ENCODE results near the gene C10orf105. TPM values are rescaled to one million over a fixed set of nuclear protein-coding genes. Genes with fewer than 3 reads are reported as not detected.
A peak's percentile ranks its signal among the peaks of the same experiment; 100 is the strongest.

C10orf105 gene
- total and polyA plus RNA-seq, 2 donors (not counting 1 experiment from before 2014, with no cell fraction given), result under 0.01 to 0.14 TPM

DNA sequence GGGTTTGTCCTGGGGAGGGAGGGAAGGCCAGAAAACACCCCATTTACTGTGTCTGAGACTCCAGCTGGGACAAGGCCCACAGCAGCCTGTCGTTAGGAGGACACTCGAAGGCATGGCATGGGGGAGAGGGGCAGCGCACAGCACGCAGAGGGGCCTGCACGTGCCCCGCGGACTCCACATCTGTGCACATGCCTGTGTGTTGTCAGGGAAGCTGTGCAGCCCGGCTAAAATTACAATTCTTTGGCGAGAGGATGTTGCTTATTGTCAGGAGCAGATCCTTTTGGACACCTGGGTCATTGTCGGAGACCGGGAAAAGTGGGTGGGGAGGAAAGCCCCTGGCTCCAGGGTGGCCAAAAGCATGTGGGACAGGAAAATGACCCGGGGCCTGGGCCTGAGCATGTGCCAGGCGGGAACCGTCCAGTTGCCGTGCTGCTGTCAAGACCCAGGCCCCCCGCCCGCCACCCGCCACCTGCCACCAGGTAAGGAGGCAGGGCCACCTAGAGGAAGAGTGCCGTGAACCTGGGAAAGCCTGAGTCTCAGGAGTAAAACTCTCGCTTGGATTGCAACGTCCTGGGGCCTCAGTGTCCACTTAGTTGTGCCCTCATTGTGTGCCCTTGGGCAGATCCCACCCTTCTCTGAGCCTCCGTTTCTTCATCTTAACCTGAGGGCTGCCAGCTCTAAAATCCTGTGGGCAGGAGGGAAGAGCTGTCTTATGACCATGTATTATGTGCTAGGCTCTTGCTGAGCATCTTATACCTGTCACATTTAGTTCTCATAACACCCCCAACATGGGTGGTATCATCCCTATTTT lies 46.5 kb upstream of the C10orf105 start:
- Histone ChIP-seq H4K20me1 (ENCODE audit: control insufficient read depth, extremely low read depth, insufficient read depth, low read length) (no peaks in the 10 kb centered on the region), H3K27me3 (ENCODE audit: control insufficient read depth, insufficient read depth, low read length) (no peaks in the 10 kb centered on the region), H3K4me2 (ENCODE audit: extremely low read depth, insufficient read depth, low read length) (peak overlapping the region; percentile 25), H3K79me2 (ENCODE audit: control insufficient read depth, insufficient read depth, low read length) (peaks cover 2% of the 10 kb centered on the region), H2AFZ (ENCODE audit: low read length) (no peak overlapping the region), H3K36me3 (ENCODE audit: control insufficient read depth, insufficient read depth, low read length) (peaks cover 3% of the 10 kb centered on the region), H3K27ac (ENCODE audit: insufficient read depth, low read length) (peak overlapping the region; percentile 74), H3K4me1 (ENCODE audit: control insufficient read depth, extremely low read depth, insufficient read depth, low read length) (peaks cover 42% of the 10 kb centered on the region), H3K4me3 (replicated peaks in 1 of 4; ENCODE audit: control extremely low read depth in 1 of 4, insufficient read depth in 1 of 4, low read depth in 3 of 4, low read length in 4 of 4) (no peak overlapping the region), H3K9me3 (ENCODE audit: control insufficient read depth, insufficient read depth, low read depth, low read length) (no peaks in the 10 kb centered on the region), H3K9ac (ENCODE audit: insufficient read depth, low read length) (no peak overlapping the region)
- no peak for DNase-seq (ENCODE audit: low read depth in 2 of 2)
- TF ChIP-seq, protein P1, sequence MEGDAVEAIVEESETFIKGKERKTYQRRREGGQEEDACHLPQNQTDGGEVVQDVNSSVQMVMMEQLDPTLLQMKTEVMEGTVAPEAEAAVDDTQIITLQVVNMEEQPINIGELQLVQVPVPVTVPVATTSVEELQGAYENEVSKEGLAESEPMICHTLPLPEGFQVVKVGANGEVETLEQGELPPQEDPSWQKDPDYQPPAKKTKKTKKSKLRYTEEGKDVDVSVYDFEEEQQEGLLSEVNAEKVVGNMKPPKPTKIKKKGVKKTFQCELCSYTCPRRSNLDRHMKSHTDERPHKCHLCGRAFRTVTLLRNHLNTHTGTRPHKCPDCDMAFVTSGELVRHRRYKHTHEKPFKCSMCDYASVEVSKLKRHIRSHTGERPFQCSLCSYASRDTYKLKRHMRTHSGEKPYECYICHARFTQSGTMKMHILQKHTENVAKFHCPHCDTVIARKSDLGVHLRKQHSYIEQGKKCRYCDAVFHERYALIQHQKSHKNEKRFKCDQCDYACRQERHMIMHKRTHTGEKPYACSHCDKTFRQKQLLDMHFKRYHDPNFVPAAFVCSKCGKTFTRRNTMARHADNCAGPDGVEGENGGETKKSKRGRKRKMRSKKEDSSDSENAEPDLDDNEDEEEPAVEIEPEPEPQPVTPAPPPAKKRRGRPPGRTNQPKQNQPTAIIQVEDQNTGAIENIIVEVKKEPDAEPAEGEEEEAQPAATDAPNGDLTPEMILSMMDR (conservative IDR thresholded peaks at IDR 0.05 in 1 of 2, IDR thresholded peaks at IDR 0.05 in 1 of 2; ENCODE audit: low read depth in 1 of 2, low read length in 2 of 2), result no peak
- no peak for TF ChIP-seq EZH2 (IDR thresholded peaks at IDR 0.05; ENCODE audit: low read length, missing control alignments)

DNA sequence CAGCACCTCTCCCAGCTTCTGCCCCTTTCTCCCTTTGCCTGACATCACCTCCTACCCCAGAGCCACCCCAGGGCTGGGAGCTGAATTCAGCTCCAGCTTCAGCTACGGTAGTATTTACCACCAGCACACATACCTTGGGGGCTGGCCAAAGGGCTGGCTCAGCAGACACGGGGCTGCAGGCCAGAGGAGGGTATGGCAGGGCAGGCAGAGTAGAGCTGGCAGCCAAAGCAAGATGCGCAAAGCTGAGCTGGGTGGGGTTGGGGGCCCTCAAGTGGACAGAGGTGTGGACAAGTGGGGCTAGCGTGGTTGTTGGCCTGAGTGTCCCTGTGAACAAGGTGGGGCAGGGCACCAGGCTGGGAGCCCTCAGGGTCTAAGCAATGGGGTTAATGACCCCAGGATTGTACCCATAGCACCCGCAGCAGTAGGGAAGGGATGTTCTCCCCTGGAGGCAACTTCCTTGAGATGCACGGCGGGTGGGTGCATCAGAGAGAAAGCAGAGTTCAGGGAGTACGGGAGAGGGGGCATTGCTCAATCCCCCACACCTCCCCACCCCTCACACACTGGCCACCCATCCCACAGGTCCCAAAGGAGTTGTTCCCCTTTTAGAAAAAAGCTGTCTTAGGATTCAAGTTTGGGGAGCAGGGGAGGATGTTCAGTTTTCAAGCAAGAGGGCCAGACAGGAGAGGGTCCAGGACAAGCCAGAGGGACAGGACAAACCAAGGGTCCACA lies 45.8 kb upstream of the C10orf105 start:
- Histone ChIP-seq H3K79me2 (ENCODE audit: control insufficient read depth, insufficient read depth, low read length) (peaks cover 2% of the 10 kb centered on the region), H3K27ac (ENCODE audit: insufficient read depth, low read length) (peak overlapping the region; percentile 18), H3K36me3 (ENCODE audit: control insufficient read depth, insufficient read depth, low read length) (peaks cover 3% of the 10 kb centered on the region), H3K4me1 (ENCODE audit: control insufficient read depth, extremely low read depth, insufficient read depth, low read length) (peaks cover 41% of the 10 kb centered on the region), H3K27me3 (ENCODE audit: control insufficient read depth, insufficient read depth, low read length) (no peaks in the 10 kb centered on the region), H3K4me2 (ENCODE audit: extremely low read depth, insufficient read depth, low read length) (no peak overlapping the region), H3K9me3 (ENCODE audit: control insufficient read depth, insufficient read depth, low read depth, low read length) (no peaks in the 10 kb centered on the region), H3K9ac (ENCODE audit: insufficient read depth, low read length) (no peak overlapping the region), H3K4me3 (replicated peaks in 1 of 4; ENCODE audit: control extremely low read depth in 1 of 4, insufficient read depth in 1 of 4, low read depth in 3 of 4, low read length in 4 of 4) (no peak overlapping the region), H2AFZ (ENCODE audit: low read length) (no peak overlapping the region), H4K20me1 (ENCODE audit: control insufficient read depth, extremely low read depth, insufficient read depth, low read length) (no peaks in the 10 kb centered on the region)
- peak; percentile 21 to 69 for DNase-seq (ENCODE audit: low read depth in 2 of 2)
- TF ChIP-seq, protein P1 (conservative IDR thresholded peaks at IDR 0.05 in 1 of 2, IDR thresholded peaks at IDR 0.05 in 1 of 2; ENCODE audit: low read depth in 1 of 2, low read length in 2 of 2), result no peak
- TF ChIP-seq EZH2 (IDR thresholded peaks at IDR 0.05; ENCODE audit: low read length, missing control alignments), result no peak

DNA sequence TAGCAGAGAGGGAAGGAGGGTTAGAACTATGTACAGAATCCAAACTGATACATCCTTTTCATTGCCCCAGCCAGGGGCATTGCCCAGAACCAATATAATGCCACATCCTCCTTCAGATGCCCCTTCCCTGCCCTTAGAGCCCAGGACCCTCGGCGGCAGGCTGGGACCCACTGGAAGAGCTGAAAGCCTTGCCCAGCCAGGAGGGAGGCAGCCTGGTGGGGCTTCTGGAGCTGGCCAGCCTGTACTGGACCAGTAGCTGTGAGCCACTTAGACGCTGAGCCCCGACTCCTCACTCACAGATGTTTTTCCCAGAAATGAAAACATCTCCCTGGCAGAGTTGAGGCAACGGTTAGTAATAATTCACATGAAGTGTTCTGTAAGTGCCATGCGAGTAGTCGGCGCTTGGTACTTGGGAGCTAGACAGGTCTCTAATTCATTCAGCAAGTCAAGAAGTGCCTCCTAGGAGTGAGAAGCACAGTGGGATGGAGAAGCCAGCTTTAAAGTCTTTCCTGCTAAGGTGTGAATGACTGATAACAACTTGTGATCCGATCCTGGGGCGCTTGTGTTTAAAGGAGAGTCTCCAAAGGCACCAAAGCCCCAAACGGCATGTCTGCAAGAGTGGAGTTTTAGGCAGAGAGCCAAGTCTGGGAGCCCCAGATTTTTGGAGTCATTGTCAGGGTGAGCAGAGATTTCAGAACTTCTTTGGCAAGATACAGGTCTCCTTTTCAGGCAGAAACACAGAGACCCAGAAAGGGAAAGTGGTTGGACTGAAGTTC lies 44.0 kb upstream of the C10orf105 start:
- Histone ChIP-seq H3K4me3 (replicated peaks in 1 of 4; ENCODE audit: control extremely low read depth in 1 of 4, insufficient read depth in 1 of 4, low read depth in 3 of 4, low read length in 4 of 4) (no peak overlapping the region), H3K4me1 (ENCODE audit: control insufficient read depth, extremely low read depth, insufficient read depth, low read length) (peaks cover 31% of the 10 kb centered on the region), H3K27ac (ENCODE audit: insufficient read depth, low read length) (no peak overlapping the region), H3K4me2 (ENCODE audit: extremely low read depth, insufficient read depth, low read length) (no peak overlapping the region), H3K27me3 (ENCODE audit: control insufficient read depth, insufficient read depth, low read length) (no peaks in the 10 kb centered on the region), H2AFZ (ENCODE audit: low read length) (no peak overlapping the region), H3K36me3 (ENCODE audit: control insufficient read depth, insufficient read depth, low read length) (peaks cover 3% of the 10 kb centered on the region), H3K79me2 (ENCODE audit: control insufficient read depth, insufficient read depth, low read length) (no peaks in the 10 kb centered on the region), H3K9ac (ENCODE audit: insufficient read depth, low read length) (no peak overlapping the region), H3K9me3 (ENCODE audit: control insufficient read depth, insufficient read depth, low read depth, low read length) (no peaks in the 10 kb centered on the region), H4K20me1 (ENCODE audit: control insufficient read depth, extremely low read depth, insufficient read depth, low read length) (no peaks in the 10 kb centered on the region)
- no peak for TF ChIP-seq EZH2 (IDR thresholded peaks at IDR 0.05; ENCODE audit: low read length, missing control alignments)
- TF ChIP-seq, protein P1 (conservative IDR thresholded peaks at IDR 0.05 in 1 of 2, IDR thresholded peaks at IDR 0.05 in 1 of 2; ENCODE audit: low read depth in 1 of 2, low read length in 2 of 2), result no peak
- peak; percentile 25 to 38 for DNase-seq (ENCODE audit: low read depth in 2 of 2)

All from fibroblast of lung (primary cell).